HG02678 (cell line): ENCODE measurements around the gene SLC35D3.
"Not testable (repeated sequence)": the region's sequence is repeated elsewhere in the genome, so short reads cannot be mapped to it uniquely, and the experiment has no call there.

Source experiments
- ATAC-seq: cut with Tn5 transposase; IDR thresholded peaks from one replicate; pipeline ENCODE4 v1.9.1; 2021; ENCODE audit warnings: mild to moderate bottlenecking, moderate library complexity; ENCODE audit not compliant: unreplicated experiment

SLC35D3 gene

GRCh38 chr6:136963259-136963658, 41.2 kb downstream of the SLC35D3 start:
- ATAC-seq, result no peak

- no peak for ATAC-seq
Measured at GRCh38 chr6:136964398-136964797, 42.3 kb downstream of the SLC35D3 start.

GRCh38 chr6:136967876-136968752, 46.0 kb downstream of the SLC35D3 start:
- peak; percentile 98 for ATAC-seq

GRCh38 chr6:136968837-136969236, 46.7 kb downstream of the SLC35D3 start:
- no peak for ATAC-seq

GRCh38 chr6:136969433-136969832, 47.3 kb downstream of the SLC35D3 start:
- no peak for ATAC-seq

GRCh38 chr6:136969930-136970329, 47.8 kb downstream of the SLC35D3 start:
- no peak for ATAC-seq

- no peak for ATAC-seq
Measured at GRCh38 chr6:136971609-136972008, 49.5 kb downstream of the SLC35D3 start.

GRCh38 chr6:136973781-136974180, 51.7 kb downstream of the SLC35D3 start:
- ATAC-seq, result not testable (repeated sequence)
